ENCODE data around the gene DNER.
"Not testable (repeated sequence)": the region's sequence is repeated elsewhere in the genome, so short reads cannot be mapped to it uniquely, and the experiment has no call there.

DNER gene, protein sequence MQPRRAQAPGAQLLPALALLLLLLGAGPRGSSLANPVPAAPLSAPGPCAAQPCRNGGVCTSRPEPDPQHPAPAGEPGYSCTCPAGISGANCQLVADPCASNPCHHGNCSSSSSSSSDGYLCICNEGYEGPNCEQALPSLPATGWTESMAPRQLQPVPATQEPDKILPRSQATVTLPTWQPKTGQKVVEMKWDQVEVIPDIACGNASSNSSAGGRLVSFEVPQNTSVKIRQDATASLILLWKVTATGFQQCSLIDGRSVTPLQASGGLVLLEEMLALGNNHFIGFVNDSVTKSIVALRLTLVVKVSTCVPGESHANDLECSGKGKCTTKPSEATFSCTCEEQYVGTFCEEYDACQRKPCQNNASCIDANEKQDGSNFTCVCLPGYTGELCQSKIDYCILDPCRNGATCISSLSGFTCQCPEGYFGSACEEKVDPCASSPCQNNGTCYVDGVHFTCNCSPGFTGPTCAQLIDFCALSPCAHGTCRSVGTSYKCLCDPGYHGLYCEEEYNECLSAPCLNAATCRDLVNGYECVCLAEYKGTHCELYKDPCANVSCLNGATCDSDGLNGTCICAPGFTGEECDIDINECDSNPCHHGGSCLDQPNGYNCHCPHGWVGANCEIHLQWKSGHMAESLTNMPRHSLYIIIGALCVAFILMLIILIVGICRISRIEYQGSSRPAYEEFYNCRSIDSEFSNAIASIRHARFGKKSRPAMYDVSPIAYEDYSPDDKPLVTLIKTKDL

GRCh38 chr2:229714080-229714735 lies at the start of gene DNER:
TSS of gene DNER (minus strand) at chr2:229714555. CDS start at chr2:229714423, 132 bp downstream.
- DNase-seq (ENCODE audit: low read depth in 2 of 2), result no peak

DNA sequence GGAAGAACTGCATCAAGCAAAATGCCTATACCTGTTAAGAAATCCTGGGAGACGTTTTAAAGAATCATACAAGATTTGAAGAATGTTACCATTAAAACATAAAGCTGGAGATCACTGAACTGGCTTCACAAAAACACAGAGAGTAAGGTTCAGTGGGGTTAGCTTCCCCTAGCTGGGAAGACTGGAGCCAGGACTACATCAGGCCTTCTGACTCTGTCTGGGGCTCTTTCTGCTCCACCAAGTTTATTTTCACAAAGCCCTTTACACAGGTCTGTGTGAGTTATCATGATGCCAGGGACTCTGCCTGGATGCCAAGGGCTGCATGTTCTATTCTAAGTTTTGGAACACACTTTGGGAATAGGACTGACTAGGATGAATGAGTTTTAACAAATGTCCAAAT lies 47.3 kb upstream of the DNER start:
- no peak for DNase-seq (ENCODE audit: low read depth in 2 of 2)

DNA sequence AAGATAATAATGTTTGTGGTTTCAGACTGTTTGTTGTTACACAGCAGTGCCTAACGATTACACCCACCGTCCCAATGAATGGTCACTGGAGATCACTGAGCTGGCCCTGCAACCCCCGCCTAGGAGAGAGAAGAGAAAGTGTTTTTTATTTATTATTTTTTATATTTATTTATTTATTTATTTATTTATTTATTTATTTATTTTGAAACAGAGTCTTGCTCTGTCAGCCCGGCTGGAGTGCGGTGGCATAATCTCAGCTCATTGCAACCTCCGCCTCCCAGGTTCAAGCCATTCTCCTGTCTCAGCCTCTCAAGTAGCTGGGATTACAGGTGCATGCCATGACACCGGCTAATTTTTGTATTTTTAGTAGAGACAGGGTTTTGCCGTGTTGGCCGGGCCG lies 43.1 kb upstream of the DNER start:
- DNase-seq (ENCODE audit: low read depth in 2 of 2), result not testable (repeated sequence)

DNA sequence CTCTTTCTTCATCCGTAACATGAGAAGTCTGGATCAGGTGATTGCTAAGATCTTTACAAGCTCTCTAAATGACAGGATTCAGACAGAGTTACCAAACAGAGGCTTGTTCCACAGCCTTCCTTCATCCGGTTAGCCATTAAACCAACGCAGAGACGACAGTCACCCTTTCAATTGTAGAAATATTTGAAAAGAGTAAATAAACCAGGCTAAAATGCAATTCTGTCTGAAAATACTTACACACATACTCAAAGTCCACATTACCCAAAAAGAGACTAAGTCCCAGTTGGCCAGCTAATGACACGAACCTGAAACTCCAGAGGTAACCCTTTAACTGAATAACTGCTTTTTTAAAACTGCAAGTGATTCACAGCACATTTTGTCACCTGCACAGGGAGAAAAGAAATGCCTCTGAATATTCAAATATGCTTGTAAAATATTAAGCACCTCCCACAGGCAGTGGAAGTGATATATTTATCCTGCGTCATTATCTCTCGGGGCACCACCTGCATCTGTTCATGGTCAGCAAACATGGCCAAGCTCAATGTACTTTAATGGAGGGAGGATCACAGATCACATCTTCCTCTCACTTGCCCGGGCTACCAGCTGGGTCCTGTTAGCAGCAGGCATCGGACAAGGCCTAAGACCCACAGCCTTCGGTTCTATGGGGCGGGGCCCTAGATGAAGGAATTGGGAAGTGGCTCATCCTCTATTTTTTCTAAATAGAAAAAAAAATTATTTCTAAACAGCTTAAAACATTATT lies 38.8 kb upstream of the DNER start:
- DNase-seq (ENCODE audit: low read depth in 2 of 2), result no peak

- DNase-seq (ENCODE audit: low read depth in 2 of 2), result no peak
Observed at GRCh38 chr2:229749779-229750178, 35.4 kb upstream of the DNER start.

GRCh38 chr2:229748950-229749349 lies 34.6 kb upstream of the DNER start:
- DNase-seq (ENCODE audit: low read depth in 2 of 2), result no peak

DNA sequence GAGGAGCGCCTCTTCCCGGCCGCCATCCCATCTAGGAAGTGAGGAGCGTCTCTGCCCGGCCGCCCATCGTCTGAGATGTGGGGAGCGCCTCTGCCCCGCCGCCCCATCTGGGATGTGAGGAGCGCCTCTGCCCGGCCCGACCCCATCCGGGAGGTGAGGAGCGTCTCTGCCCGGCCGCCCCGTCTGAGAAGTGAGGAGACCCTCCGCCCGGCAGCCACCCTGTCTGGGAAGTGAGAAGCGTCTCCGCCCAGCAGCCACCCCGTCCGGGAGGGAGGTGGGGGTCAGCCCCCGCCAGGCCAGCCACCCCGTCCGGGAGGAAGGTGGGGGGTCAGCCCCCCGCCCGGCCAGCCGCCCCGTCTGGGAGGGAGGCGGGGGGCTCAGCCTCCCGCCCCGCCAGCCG lies 28.3 kb upstream of the DNER start:
- DNase-seq (ENCODE audit: low read depth in 2 of 2), result not testable (repeated sequence)

- DNase-seq (ENCODE audit: low read depth in 2 of 2), result no peak
Observed at GRCh38 chr2:229740279-229740678, 25.9 kb upstream of the DNER start.

DNA sequence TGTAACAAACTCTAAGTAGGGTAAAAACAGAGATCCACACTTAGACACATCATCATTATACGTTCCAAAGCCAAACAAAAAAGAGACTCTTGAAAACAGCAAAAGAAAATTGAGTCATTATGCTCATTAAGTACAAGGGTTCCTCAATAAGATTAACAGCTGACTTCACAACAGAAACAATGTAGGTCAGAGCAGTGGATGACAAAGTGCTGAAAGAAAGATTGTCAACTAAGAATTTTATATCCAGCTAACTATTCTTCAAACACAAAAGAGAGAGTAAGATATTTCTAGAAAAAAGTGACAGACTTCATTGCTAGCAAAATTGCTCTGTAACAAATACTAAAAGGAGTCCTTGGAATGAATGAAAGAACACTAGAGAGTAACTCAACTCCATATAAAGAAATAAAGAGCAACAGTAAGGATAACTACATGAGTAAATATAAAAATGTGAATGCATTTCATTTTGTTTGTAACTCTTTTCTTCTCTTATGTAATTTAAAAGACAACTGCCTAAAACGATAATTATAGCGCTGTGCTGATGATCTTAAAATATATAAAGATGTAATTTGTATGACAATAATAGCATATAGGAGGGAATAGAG lies 23.8 kb upstream of the DNER start:
- no peak for DNase-seq (ENCODE audit: low read depth in 2 of 2)

GRCh38 chr2:229734410-229734809 lies 20.1 kb upstream of the DNER start:
- no peak for DNase-seq (ENCODE audit: low read depth in 2 of 2)

DNA sequence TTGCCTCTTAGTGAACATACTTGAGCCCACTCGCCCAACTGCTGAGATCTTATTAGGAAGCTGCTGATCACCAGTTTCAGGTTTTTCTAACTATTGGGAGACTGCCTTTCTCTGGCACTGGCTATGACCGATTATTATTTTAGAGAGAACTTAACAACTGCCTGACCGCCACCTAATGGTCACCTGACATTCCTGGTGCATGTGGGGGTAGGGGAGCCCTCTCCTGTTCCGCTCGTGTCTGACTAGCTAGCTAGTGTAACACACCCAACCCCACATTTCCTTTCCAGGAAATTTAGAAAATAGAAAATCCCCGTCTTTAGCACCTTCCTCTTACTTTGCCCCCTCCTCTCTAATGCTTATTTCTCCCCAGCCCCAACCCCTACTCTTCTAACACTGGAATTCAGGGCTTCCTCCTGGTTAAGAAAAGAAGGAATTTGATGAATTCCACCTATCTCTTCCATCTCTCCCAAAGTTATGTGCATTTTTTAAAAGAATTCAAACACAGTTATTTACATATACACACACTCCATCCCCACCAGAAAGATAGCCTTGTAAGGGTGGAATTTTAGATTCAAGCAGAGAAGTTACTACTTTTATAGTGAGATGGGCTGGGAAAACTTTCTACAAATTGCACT lies 19.4 kb upstream of the DNER start:
- no peak for DNase-seq (ENCODE audit: low read depth in 2 of 2)

DNA sequence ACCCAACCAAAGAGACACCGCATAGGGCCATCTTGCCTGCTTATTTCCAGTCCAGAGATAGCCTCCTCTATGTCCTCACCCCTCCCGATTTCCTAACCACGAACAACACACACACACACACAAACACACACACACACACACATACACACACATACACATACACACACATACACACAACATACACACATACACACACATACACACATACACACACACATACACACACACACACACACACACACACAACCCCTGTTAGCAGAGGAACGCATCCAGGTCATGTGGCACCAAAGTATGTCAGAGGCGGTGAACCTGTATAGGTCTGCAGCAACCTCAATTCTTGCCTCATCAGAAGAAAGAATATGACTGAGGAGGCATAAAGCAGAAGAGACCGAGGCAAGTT lies 18.5 kb upstream of the DNER start:
- no peak for DNase-seq (ENCODE audit: low read depth in 2 of 2)

DNA sequence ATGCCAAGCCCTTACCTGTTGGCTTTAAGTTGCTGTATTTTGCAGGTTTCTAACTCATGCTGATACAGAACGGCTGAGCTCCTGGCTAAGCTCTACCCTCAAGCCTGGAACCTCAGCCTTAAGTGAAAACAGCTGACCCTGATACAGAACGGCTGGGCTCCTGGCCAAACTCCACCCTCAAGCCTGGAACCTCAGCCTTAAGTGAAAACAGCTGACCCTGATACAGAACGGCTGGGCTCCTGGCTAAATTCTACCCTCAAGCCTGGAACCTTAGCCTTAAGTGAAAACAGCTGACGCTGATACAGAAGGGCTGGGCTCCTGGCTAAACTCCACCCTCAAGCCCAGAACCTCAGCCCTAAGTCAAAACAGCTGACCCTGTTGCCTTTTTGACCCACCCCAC lies 17.6 kb upstream of the DNER start:
- no peak for DNase-seq (ENCODE audit: low read depth in 2 of 2)

GRCh38 chr2:229731363-229731762 lies 17.0 kb upstream of the DNER start:
- DNase-seq (ENCODE audit: low read depth in 2 of 2), result no peak

GRCh38 chr2:229728370-229728769 lies 14.0 kb upstream of the DNER start:
- no peak for DNase-seq (ENCODE audit: low read depth in 2 of 2)

GRCh38 chr2:229726643-229727042 lies 12.3 kb upstream of the DNER start:
- no peak for DNase-seq (ENCODE audit: low read depth in 2 of 2)

GRCh38 chr2:229725716-229726574 lies 11.6 kb upstream of the DNER start:
- no peak for DNase-seq (ENCODE audit: low read depth in 2 of 2)

- not testable (repeated sequence) for DNase-seq (ENCODE audit: low read depth in 2 of 2)
Observed at GRCh38 chr2:229723192-229723591, 8.8 kb upstream of the DNER start.

GRCh38 chr2:229719926-229720647 lies 5.7 kb upstream of the DNER start:
- DNase-seq (ENCODE audit: low read depth in 2 of 2), result no peak
